ENCODE measurements around the gene CELF2. TPM values are rescaled to one million over a fixed set of nuclear protein-coding genes. Genes with fewer than 3 reads are reported as not detected.

CELF2 gene
- total RNA-seq, 2 donors from 2014 or later, result 28.4 to 33.7 TPM

GRCh38 chr10:11261143-11261542 lies 243.5 kb downstream of the CELF2 start:
- ATAC-seq, result no peak
- DNase-seq, result no peak
- intact Hi-C loops (cut with DNase I, micrococcal nuclease), result loop anchor here in 1 of 2 donors (10.0 kb wide), 1 partner anchor 146 kb away; no protein-coding TSS in a partner anchor

GRCh38 chr10:11261687-11262493 lies 244.2 kb downstream of the CELF2 start:
- intact Hi-C loops (cut with DNase I, micrococcal nuclease), result loop anchor here in 1 of 2 donors (10.0 kb wide), 1 partner anchor 147 kb away; no protein-coding TSS in a partner anchor
- no peak for ATAC-seq
- no peak for DNase-seq

- DNase-seq (no peak), ATAC-seq (no peak)
- intact Hi-C loops (cut with DNase I, micrococcal nuclease), result loop anchor here in 1 of 2 donors (10.0 kb wide), 1 partner anchor 148 kb away; no protein-coding TSS in a partner anchor
Measured at GRCh38 chr10:11262494-11263345, 245.0 kb downstream of the CELF2 start.

- intact Hi-C loops (cut with DNase I, micrococcal nuclease), result loop anchor here in 1 of 2 donors (10.0 kb wide), 1 partner anchor 149 kb away; no protein-coding TSS in a partner anchor
- ATAC-seq (no peak), DNase-seq (no peak)
Measured at GRCh38 chr10:11263767-11264166, 246.1 kb downstream of the CELF2 start.

- intact Hi-C loops (cut with DNase I, micrococcal nuclease), result loop anchor here in 1 of 2 donors (10.0 kb wide), 1 partner anchor 150 kb away; no protein-coding TSS in a partner anchor
- DNase-seq (no peak), ATAC-seq (no peak)
Measured at GRCh38 chr10:11264296-11265048, 246.8 kb downstream of the CELF2 start.

GRCh38 chr10:11265484-11265883 lies 247.8 kb downstream of the CELF2 start:
- intact Hi-C loops (cut with DNase I, micrococcal nuclease), result loop anchor here in 1 of 2 donors (10.0 kb wide), 1 partner anchor 151 kb away; no protein-coding TSS in a partner anchor
- DNase-seq (no peak), ATAC-seq (no peak)

GRCh38 chr10:11266426-11266825 lies 248.8 kb downstream of the CELF2 start:
- intact Hi-C loops (cut with DNase I, micrococcal nuclease), result loop anchor here in 1 of 2 donors (10.0 kb wide), 1 partner anchor 152 kb away; no protein-coding TSS in a partner anchor
- DNase-seq, result no peak
- no peak for ATAC-seq

GRCh38 chr10:11270135-11270857 lies 252.6 kb downstream of the CELF2 start:
- intact Hi-C loops (cut with DNase I, micrococcal nuclease), result no loop called here
- ATAC-seq (peak; percentile 85), DNase-seq (peak; percentile 66 to 86)

- ATAC-seq (no peak), DNase-seq (no peak)
- intact Hi-C loops (cut with DNase I, micrococcal nuclease), result no loop called here
Measured at GRCh38 chr10:11270858-11271179, 253.1 kb downstream of the CELF2 start.

- ATAC-seq (no peak), DNase-seq (no peak)
- intact Hi-C loops (cut with DNase I, micrococcal nuclease), result no loop called here
Measured at GRCh38 chr10:11272915-11273389, 255.3 kb downstream of the CELF2 start.

- DNase-seq, result no peak
- no peak for ATAC-seq
- intact Hi-C loops (cut with DNase I, micrococcal nuclease), result no loop called here
Measured at GRCh38 chr10:11274452-11274851, 256.8 kb downstream of the CELF2 start.

- ATAC-seq (no peak), DNase-seq (no peak)
- intact Hi-C loops (cut with DNase I, micrococcal nuclease), result no loop called here
Measured at GRCh38 chr10:11275651-11276050, 258.0 kb downstream of the CELF2 start.

- DNase-seq (no peak), ATAC-seq (no peak)
- intact Hi-C loops (cut with DNase I, micrococcal nuclease), result no loop called here
Measured at GRCh38 chr10:11276449-11276990, 258.8 kb downstream of the CELF2 start.

GRCh38 chr10:11279314-11279713 lies 261.6 kb downstream of the CELF2 start:
- intact Hi-C loops (cut with DNase I, micrococcal nuclease), result no loop called here
- DNase-seq, result no peak
- no peak for ATAC-seq

GRCh38 chr10:11280187-11280932 lies 262.7 kb downstream of the CELF2 start:
- no peak for ATAC-seq
- DNase-seq, result no peak
- intact Hi-C loops (cut with DNase I, micrococcal nuclease), result no loop called here

- no peak for ATAC-seq
- intact Hi-C loops (cut with DNase I, micrococcal nuclease), result no loop called here
- DNase-seq, result no peak
Measured at GRCh38 chr10:11282156-11282555, 264.5 kb downstream of the CELF2 start.

- ATAC-seq (no peak), DNase-seq (no peak)
- intact Hi-C loops (cut with DNase I, micrococcal nuclease), result no loop called here
Measured at GRCh38 chr10:11282661-11283060, 265.0 kb downstream of the CELF2 start.

Measured in left colon (tissue), 2 donors.